Measurements from ENCODE around the gene NEK2.

NEK2 gene

DNA sequence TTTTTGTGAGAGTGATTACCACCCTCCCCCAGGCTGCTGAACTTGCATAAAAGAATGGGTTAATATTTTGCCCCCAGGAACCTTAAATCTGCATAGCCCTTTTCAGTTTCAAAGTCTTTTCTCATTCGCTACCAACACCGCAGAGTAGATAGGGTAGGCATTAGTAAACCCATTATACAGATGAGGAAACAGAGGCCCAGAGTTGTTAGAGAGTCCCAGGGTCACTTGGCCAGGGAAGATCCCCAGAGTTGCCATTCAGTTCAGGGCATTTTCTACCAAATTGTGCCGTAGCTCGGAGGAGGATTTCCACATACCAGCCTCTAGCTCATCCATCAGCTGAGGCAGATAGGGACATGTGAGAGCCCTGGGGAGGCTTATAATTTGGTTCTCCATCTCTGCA is 40.5 kb downstream of the NEK2 start:
- no peak for DNase-seq
- Histone ChIP-seq H3K4me1 (peaks cover 24% of the 10 kb centered on the region), H3K36me3 (no peaks in the 10 kb centered on the region), H3K9me3 (no peaks in the 10 kb centered on the region), H3K27me3 (no peaks in the 10 kb centered on the region), H3K4me3 (ENCODE audit: low read depth, low read length) (no peak overlapping the region)
- TF ChIP-seq, protein P1, sequence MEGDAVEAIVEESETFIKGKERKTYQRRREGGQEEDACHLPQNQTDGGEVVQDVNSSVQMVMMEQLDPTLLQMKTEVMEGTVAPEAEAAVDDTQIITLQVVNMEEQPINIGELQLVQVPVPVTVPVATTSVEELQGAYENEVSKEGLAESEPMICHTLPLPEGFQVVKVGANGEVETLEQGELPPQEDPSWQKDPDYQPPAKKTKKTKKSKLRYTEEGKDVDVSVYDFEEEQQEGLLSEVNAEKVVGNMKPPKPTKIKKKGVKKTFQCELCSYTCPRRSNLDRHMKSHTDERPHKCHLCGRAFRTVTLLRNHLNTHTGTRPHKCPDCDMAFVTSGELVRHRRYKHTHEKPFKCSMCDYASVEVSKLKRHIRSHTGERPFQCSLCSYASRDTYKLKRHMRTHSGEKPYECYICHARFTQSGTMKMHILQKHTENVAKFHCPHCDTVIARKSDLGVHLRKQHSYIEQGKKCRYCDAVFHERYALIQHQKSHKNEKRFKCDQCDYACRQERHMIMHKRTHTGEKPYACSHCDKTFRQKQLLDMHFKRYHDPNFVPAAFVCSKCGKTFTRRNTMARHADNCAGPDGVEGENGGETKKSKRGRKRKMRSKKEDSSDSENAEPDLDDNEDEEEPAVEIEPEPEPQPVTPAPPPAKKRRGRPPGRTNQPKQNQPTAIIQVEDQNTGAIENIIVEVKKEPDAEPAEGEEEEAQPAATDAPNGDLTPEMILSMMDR (IDR thresholded peaks at IDR 0.05; ENCODE audit: low read depth, low read length), result no peak

DNA sequence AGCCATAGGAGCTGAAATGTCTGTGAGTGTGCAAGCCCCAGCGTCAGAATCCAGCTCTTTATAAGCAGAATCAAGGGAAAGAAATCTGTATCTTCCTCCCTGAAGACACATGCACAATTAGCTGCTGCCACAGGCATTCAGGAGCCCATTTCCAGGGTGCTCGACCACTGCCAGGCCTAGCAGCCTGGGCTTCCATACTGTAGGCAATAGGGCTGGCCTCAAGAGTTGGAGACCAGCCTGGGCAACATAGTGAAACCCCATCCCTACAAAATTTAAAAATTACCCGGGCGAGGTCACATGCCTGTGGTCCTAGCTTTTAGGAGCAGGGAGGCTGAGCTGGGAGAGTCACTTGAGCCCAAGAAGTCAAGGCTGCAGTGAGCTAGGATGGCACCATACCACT is 41.0 kb downstream of the NEK2 start:
- no peak for DNase-seq
- Histone ChIP-seq H3K27me3 (no peaks in the 10 kb centered on the region), H3K4me3 (ENCODE audit: low read depth, low read length) (no peak overlapping the region), H3K4me1 (peaks cover 24% of the 10 kb centered on the region), H3K36me3 (no peaks in the 10 kb centered on the region), H3K9me3 (no peaks in the 10 kb centered on the region)
- TF ChIP-seq, protein P1 (IDR thresholded peaks at IDR 0.05; ENCODE audit: low read depth, low read length), result no peak

DNA sequence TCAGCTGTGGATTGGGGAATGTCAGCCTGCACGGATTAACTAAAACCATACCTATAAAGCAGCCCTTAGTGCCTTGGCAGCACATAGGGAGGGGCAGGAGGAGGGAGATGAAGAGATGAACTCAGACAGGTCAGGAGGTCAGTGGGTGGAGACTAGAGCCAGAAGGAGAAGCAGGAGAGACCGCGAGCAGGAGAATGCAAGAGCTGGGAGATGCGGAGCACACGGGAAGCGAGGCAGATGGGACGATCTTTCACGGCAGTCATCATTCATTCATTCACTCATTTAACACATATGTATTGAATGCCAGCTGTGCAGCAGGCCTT is 41.9 kb downstream of the NEK2 start:
- peaks cover 24% of the 10 kb centered on the region for H3K4me1 ChIP-seq

DNA sequence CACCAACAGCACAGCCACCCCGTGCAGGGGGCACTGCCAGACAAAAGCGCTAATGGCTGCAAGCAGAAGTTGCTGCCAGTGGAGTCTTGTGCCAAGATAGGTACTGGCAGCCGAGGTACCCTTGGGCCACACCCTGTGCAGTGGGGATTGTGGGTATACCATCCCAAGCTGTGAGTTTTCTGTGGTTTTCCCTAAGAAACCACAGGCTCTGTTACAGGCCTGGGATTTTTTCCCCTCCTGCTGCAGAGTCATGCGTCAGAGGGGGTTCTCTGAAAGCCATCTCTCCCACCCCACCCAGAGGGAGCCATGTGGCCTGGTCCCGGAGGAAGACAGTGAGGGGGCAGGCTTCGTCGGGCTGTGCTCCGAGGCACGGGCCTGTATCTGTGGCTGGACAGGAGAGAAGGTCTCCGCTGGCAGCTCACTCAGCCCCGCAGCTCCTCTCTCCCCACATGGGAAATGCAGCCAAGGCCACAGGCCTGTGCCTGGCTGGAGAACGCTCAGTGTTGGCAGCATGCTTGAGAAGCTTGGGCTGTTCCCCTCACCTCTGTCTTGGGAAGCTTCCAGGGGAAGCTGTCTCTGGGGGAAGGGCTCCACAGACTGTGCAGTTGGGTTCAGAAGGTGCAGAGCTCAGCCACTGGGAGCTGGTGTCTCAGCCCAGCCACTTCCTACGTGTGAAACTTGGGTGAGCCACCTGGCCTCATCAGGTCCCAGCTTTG is 42.5 kb downstream of the NEK2 start:
- no peak for DNase-seq
- Histone ChIP-seq H3K27me3 (no peaks in the 10 kb centered on the region), H3K36me3 (no peaks in the 10 kb centered on the region), H3K9me3 (no peaks in the 10 kb centered on the region), H3K4me3 (ENCODE audit: low read depth, low read length) (no peak overlapping the region), H3K4me1 (peaks cover 24% of the 10 kb centered on the region)
- TF ChIP-seq, protein P1 (IDR thresholded peaks at IDR 0.05; ENCODE audit: low read depth, low read length), result no peak

More for the DNA sequence above, 41.9 kb downstream of the NEK2 start:
- TF ChIP-seq, protein P1 (IDR thresholded peaks at IDR 0.05; ENCODE audit: low read depth, low read length), result no peak
- H3K9me3 ChIP-seq, result no peaks in the 10 kb centered on the region
- no peaks in the 10 kb centered on the region for H3K36me3 ChIP-seq
- H3K27me3 ChIP-seq, result no peaks in the 10 kb centered on the region
- DNase-seq, result no peak
- H3K4me3 ChIP-seq (ENCODE audit: low read depth, low read length), result no peak overlapping the region

DNA sequence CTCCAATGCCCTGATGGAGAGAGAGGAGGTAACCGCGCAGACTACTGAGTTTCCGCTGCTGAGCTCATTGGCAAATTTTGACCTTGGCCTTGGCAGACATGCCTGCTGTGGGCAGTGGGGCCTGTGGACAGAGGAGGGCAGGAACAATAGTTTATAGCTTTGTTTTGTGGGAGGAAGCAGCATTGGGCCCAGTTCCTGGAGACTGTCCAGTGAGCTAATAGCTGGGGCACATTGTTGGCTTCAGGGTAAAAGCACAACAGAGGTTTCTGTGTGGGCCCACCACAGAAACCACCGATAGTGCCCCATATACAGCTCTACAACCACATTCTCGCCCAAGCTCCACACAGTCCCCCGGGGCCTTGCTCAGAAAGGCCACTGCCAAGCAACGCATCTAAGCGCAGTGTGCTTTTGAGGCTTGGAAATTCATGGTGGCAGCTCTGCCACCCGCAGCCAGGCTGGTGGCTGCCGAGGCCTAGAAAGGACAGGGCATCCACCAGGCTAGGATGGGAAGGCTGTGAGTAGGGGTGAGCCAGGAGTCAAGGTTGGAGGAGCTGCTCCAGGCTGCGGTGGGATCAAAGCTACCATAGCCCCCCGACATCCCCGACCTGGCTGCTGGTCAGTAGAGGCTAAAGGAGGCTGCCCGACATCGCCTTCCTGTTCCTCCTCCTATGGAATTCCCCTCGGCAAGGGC is 43.2 kb downstream of the NEK2 start:
- TF ChIP-seq, protein P1 (IDR thresholded peaks at IDR 0.05; ENCODE audit: low read depth, low read length), result no peak
- Histone ChIP-seq H3K36me3 (no peaks in the 10 kb centered on the region), H3K27me3 (no peaks in the 10 kb centered on the region), H3K9me3 (no peaks in the 10 kb centered on the region), H3K4me1 (peaks cover 24% of the 10 kb centered on the region), H3K4me3 (ENCODE audit: low read depth, low read length) (no peak overlapping the region)
- DNase-seq, result no peak

DNA sequence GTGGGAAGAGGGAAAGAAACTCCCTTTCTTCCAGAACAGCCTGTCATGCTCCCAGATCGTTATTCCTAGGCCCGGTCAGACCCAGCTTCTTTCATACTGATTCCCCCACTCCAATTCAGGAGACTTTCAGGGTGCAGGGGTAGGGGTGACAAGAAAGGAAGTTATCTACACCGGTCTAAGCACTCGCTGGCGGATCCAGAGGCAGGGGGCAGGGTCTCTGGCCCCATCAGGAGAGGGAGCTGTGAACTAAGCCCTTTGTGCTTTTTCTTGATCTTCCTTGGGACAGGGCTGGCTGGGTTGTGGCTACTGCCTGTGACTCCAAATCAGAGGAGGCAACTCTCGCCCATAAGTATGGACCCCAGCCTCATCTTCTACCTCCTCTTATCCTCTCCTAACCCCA is 44.3 kb downstream of the NEK2 start:
- DNase-seq, result no peak
- no peaks in the 10 kb centered on the region for H3K27me3 ChIP-seq
- H3K4me3 ChIP-seq (ENCODE audit: low read depth, low read length), result no peak overlapping the region
- H3K36me3 ChIP-seq, result no peaks in the 10 kb centered on the region
- no peaks in the 10 kb centered on the region for H3K9me3 ChIP-seq
- TF ChIP-seq, protein P1 (IDR thresholded peaks at IDR 0.05; ENCODE audit: low read depth, low read length), result no peak
- peaks cover 24% of the 10 kb centered on the region for H3K4me1 ChIP-seq

Data from BE2C (cell line).